BLaER1 treated with 17β-estradiol and CSF1 and Interleukin-3, amounts not matched to agents 10 nM and 100 nM (cell line): ENCODE measurements around the gene OMP.

Experiments
- H3K27ac ChIP-seq, 11 experiments: shearing (Covaris generic); formaldehyde crosslinking; 2 replicates each; pipeline ENCODE4 v1.8.1; 2022
- H3K27me3 ChIP-seq, 11 experiments: shearing (Covaris generic); formaldehyde crosslinking; 2 replicates each; pipeline ENCODE4 v1.8.1; 2022
- H3K36me3 ChIP-seq, 11 experiments: shearing (Covaris generic); formaldehyde crosslinking; 2 replicates each; pipeline ENCODE4 v1.8.1; 2022
- H3K4me1 ChIP-seq, 10 experiments: shearing (Covaris generic); formaldehyde crosslinking; 2 replicates each; pipeline ENCODE4 v1.8.1; 2022
- H3K4me2 ChIP-seq, 11 experiments: shearing (Covaris generic); formaldehyde crosslinking; 2 replicates each; pipeline ENCODE4 v1.8.1; 2022
- H3K4me3 ChIP-seq, 10 experiments: shearing (Covaris generic); formaldehyde crosslinking; 2 replicates each; pipeline ENCODE4 v1.8.1; 2022
- H3K9ac ChIP-seq, 11 experiments: shearing (Covaris generic); formaldehyde crosslinking; 2 replicates each; pipeline ENCODE4 v1.8.1; 2022
- H3K9me3 ChIP-seq, 11 experiments: shearing (Covaris generic); formaldehyde crosslinking; replicated peaks in 1 of 11; 2 replicates each; pipeline ENCODE4 v1.8.1; 2022
- H4K20me1 ChIP-seq, 11 experiments: shearing (Covaris generic); formaldehyde crosslinking; 2 replicates each; pipeline ENCODE4 v1.8.1; 2022
- Cebpa-rat ChIP-seq, 11 experiments: shearing (Covaris generic); IDR thresholded peaks; 2 replicates each; pipeline ENCODE4 v1.8.1; 2022

The OMP gene

DNA sequence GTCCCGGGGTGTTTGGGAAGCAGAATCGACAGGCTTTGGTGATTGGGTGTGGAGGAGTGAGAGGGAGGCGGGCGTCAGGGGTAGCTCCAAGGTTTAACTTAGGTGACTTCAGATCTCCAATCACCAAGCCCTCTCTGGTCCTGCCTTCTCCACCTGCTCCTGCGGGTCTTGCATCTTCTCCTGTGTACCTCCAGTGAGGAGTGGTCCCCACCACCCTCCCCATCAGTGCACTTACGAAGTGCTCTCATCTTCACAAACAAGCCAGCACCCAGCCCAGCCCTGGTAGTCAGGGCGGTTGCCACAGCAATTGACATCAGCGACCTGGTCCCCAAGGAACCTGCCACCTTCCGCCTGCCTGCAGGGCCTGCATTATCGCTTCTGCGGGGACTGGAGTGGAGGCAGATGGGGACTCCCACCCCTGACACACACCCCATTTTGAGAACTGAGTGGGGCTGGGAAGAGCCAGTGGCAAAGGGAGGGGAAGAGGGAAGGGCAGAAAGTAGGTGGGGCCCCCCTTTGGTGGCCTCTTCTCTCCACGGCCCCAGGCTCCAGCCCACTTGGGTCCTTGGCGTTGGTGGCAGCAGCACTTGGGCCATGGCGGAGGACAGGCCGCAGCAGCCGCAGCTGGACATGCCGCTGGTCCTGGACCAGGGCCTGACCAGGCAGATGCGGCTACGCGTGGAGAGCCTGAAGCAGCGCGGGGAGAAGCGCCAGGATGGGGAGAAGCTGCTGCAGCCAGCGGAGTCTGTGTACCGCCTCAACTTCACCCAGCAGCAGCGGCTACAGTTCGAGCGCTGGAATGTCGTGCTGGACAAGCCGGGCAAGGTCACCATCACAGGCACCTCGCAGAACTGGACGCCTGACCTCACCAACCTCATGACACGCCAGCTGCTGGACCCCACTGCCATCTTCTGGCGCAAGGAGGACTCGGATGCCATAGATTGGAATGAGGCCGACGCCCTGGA, at the start of gene OMP:
TSS of gene OMP (plus strand) at position 595 of the 965 bp plus-strand sequence. CDS start at position 595, 0 bp downstream.
- H3K9me3 ChIP-seq = peaks cover 0 to 7% (median 0%) of the 10 kb centered on the region in 11 experiments; a peak in 1 of 22 replicates
- peaks cover 0 to 8% (median 0%) of the 10 kb centered on the region in 11 experiments; a peak in 1 of 22 replicates for H3K36me3 ChIP-seq
- peaks cover 17 to 58% (median 39%) of the 10 kb centered on the region in 10 experiments for H3K4me1 ChIP-seq
- no peak for TF ChIP-seq Cebpa-rat (IDR thresholded peaks at IDR 0.05)
- H3K27me3 ChIP-seq = no peaks in the 10 kb centered on the region
- peak within 1 kb of the TSS in 8 of 11 experiments; percentile 23 to 68 (median 52); a peak in 15 of 22 replicates for H3K4me2 ChIP-seq
- peak within 1 kb of the TSS in 2 of 11 experiments; percentile 11 to 22; a peak in 3 of 22 replicates for H3K9ac ChIP-seq
- H4K20me1 ChIP-seq = peaks cover 0 to 37% (median 0%) of the 10 kb centered on the region in 11 experiments; a peak in 3 of 22 replicates
- H3K27ac ChIP-seq = no peak within 1 kb of the TSS; a peak in 1 of 22 replicates
- H3K4me3 ChIP-seq = no peak within 1 kb of the TSS

- Histone ChIP-seq H3K4me3 (no peak overlapping the region), H3K4me2 (no peak overlapping the region), H3K9me3 (peaks cover 15 to 29% (median 23%) of the 10 kb centered on the region in 11 experiments), H3K27ac (no peak overlapping the region), H3K27me3 (no peaks in the 10 kb centered on the region), H3K9ac (no peak overlapping the region), H3K4me1 (peaks cover 0 to 4% (median 0%) of the 10 kb centered on the region in 10 experiments; a peak in 1 of 20 replicates), H3K36me3 (no peaks in the 10 kb centered on the region; a peak in 1 of 22 replicates), H4K20me1 (no peaks in the 10 kb centered on the region)
- TF ChIP-seq Cebpa-rat (IDR thresholded peaks at IDR 0.05) = no peak
These were observed 49.2 kb upstream of the OMP start for GRCh38 chr11:77053217-77054015.

GRCh38 chr11:77054084-77054483, 48.6 kb upstream of the OMP start:
- TF ChIP-seq Cebpa-rat (IDR thresholded peaks at IDR 0.05) = no peak
- Histone ChIP-seq H3K9me3 (peaks cover 15 to 29% (median 23%) of the 10 kb centered on the region in 11 experiments), H4K20me1 (no peaks in the 10 kb centered on the region), H3K27ac (no peak overlapping the region), H3K4me1 (peaks cover 0 to 4% (median 0%) of the 10 kb centered on the region in 10 experiments; a peak in 1 of 20 replicates), H3K4me2 (no peak overlapping the region), H3K27me3 (no peaks in the 10 kb centered on the region), H3K9ac (no peak overlapping the region), H3K36me3 (no peaks in the 10 kb centered on the region; a peak in 1 of 22 replicates), H3K4me3 (no peak overlapping the region)

DNA sequence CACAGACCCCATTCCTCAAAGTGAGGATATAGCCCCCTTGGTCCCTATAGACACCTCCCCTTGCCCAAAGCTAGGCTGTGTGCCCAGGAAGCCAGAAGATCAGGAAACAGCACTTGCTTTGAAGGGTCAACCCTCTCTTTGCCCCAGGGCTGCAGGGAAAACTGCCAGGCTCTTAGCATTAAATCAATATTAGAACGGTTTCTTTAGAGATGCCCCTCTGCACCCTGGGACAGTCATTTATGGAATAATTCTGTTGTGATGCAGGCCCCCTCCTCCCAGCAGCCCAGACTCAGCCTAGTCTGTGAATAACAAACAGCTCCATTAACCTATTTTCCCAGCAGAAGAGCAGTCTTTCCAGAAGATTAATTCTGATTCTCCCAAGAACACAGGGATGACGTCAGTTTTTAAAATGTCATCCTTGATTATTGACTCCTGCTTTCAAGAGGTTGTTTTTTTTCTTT, 47.5 kb upstream of the OMP start:
- TF ChIP-seq Cebpa-rat (IDR thresholded peaks at IDR 0.05) = no peak
- Histone ChIP-seq H3K36me3 (no peaks in the 10 kb centered on the region; a peak in 1 of 22 replicates), H3K27me3 (no peaks in the 10 kb centered on the region), H3K27ac (no peak overlapping the region), H3K9ac (no peak overlapping the region), H3K4me3 (no peak overlapping the region), H3K9me3 (peaks cover 15 to 29% (median 23%) of the 10 kb centered on the region in 11 experiments), H4K20me1 (no peaks in the 10 kb centered on the region), H3K4me1 (peaks cover 0 to 4% (median 0%) of the 10 kb centered on the region in 10 experiments; a peak in 1 of 20 replicates), H3K4me2 (no peak overlapping the region)

DNA sequence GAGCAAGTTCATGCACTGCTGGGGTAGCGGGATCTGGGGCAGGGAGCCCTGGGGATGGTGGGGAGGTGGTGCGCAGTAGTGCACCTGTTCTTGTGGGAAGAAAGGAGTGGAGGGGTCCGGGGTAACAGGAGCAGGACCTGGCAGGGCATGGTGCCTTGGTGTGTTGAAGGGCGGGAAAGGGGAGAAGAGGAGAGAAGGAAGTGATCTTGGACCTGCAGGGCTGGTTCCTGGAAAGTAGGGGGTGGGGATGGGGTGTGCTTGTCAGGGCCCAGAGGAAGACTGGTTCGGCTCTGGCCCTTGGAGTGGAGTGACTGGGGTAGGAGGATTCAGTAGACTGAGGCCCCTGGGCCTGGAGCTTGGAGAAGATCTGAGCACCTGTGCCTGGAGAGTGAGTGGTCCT, 46.7 kb upstream of the OMP start:
- peaks cover 15 to 31% (median 23%) of the 10 kb centered on the region in 11 experiments for H3K9me3 ChIP-seq
- H4K20me1 ChIP-seq = no peaks in the 10 kb centered on the region
- H3K4me3 ChIP-seq = no peak overlapping the region
- H3K9ac ChIP-seq = no peak overlapping the region
- H3K27me3 ChIP-seq = no peaks in the 10 kb centered on the region
- H3K27ac ChIP-seq = no peak overlapping the region
- peaks cover 0 to 4% (median 0%) of the 10 kb centered on the region in 10 experiments; a peak in 1 of 20 replicates for H3K4me1 ChIP-seq
- no peak for TF ChIP-seq Cebpa-rat (IDR thresholded peaks at IDR 0.05)
- no peaks in the 10 kb centered on the region; a peak in 1 of 22 replicates for H3K36me3 ChIP-seq
- no peak overlapping the region for H3K4me2 ChIP-seq

GRCh38 chr11:77056814-77057402, 45.7 kb upstream of the OMP start:
- TF ChIP-seq Cebpa-rat (IDR thresholded peaks at IDR 0.05) = no peak
- Histone ChIP-seq H3K4me3 (no peak overlapping the region), H3K9me3 (peaks cover 23 to 41% (median 31%) of the 10 kb centered on the region in 11 experiments), H3K9ac (no peak overlapping the region), H3K4me2 (no peak overlapping the region), H3K36me3 (no peaks in the 10 kb centered on the region; a peak in 1 of 22 replicates), H3K4me1 (peaks cover 0 to 4% (median 0%) of the 10 kb centered on the region in 10 experiments; a peak in 1 of 20 replicates), H4K20me1 (no peaks in the 10 kb centered on the region), H3K27ac (no peak overlapping the region), H3K27me3 (no peaks in the 10 kb centered on the region)

GRCh38 chr11:77057938-77058474, 44.6 kb upstream of the OMP start:
- Histone ChIP-seq H3K9ac (no peak overlapping the region), H3K36me3 (no peaks in the 10 kb centered on the region; a peak in 1 of 22 replicates), H3K4me3 (no peak overlapping the region), H3K4me2 (no peak overlapping the region), H3K4me1 (no peaks in the 10 kb centered on the region; a peak in 1 of 20 replicates), H4K20me1 (no peaks in the 10 kb centered on the region), H3K27ac (no peak overlapping the region), H3K27me3 (no peaks in the 10 kb centered on the region), H3K9me3 (peaks cover 28 to 45% (median 34%) of the 10 kb centered on the region in 11 experiments)
- no peak for TF ChIP-seq Cebpa-rat (IDR thresholded peaks at IDR 0.05)

DNA sequence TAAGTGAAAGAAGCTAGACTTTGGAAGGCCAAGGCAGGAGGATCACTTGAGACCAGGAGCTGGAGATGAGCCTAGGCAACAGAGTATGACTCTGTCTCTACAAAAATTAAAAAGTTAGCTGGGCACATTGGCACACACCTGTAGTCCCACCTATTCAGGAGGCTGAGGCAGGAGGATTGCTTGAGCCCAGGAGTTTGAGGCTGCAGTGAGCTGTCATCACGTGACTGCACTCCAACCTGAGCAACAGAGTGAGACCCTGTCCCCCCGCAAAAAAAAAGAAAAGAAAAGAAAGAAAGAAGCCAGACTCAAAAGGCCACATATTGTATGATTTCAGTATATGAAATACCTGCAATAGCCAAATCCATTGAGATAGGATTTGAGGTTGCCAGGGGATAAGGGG, 43.7 kb upstream of the OMP start:
- peaks cover 28 to 45% (median 34%) of the 10 kb centered on the region in 11 experiments for H3K9me3 ChIP-seq
- H3K36me3 ChIP-seq = no peaks in the 10 kb centered on the region; a peak in 1 of 22 replicates
- no peaks in the 10 kb centered on the region; a peak in 1 of 20 replicates for H3K4me1 ChIP-seq
- H3K27me3 ChIP-seq = no peaks in the 10 kb centered on the region
- H3K27ac ChIP-seq = no peak overlapping the region
- TF ChIP-seq Cebpa-rat (IDR thresholded peaks at IDR 0.05) = no peak
- H3K9ac ChIP-seq = no peak overlapping the region
- H3K4me3 ChIP-seq = no peak overlapping the region
- no peaks in the 10 kb centered on the region for H4K20me1 ChIP-seq
- no peak overlapping the region for H3K4me2 ChIP-seq
